ENCODE results near the gene BMPR1A.

DNA sequence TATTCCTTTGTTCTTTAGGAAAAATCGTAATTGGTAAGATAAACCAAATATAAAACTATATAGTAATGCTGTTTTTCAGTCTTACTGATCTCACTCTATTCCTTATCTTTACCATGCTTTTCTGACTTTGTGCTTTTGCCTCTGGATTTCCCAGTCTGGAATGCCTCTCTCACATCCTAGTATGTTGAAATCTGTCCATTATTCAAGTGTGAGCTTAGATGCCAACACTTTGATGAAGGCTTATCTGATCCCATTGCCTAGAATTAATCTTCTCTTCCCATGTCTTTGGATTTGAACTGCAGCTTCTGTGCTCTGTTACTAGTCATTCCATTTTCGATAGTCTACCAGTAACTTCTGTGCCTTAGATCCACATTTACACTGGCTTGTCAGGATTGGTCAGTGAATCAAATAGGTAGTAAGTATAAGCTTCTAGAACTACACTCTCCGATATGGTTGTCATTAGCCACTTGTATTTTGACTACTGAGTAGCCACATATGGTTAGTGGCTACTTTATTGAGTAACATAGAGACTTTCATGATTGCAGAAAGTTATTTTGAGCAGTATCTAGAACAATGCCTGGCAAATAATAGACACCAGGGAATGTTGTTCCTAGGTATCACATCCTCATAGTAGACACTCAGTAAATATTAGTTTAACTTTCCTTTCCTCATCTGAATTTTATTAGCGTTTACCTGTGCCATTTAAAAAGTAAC is 92.9 kb downstream of the BMPR1A start:
- TF ChIP-seq, protein P1, sequence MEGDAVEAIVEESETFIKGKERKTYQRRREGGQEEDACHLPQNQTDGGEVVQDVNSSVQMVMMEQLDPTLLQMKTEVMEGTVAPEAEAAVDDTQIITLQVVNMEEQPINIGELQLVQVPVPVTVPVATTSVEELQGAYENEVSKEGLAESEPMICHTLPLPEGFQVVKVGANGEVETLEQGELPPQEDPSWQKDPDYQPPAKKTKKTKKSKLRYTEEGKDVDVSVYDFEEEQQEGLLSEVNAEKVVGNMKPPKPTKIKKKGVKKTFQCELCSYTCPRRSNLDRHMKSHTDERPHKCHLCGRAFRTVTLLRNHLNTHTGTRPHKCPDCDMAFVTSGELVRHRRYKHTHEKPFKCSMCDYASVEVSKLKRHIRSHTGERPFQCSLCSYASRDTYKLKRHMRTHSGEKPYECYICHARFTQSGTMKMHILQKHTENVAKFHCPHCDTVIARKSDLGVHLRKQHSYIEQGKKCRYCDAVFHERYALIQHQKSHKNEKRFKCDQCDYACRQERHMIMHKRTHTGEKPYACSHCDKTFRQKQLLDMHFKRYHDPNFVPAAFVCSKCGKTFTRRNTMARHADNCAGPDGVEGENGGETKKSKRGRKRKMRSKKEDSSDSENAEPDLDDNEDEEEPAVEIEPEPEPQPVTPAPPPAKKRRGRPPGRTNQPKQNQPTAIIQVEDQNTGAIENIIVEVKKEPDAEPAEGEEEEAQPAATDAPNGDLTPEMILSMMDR (conservative IDR thresholded peaks at IDR 0.05; ENCODE audit: low read length), result no peak
- no peak for TF ChIP-seq EZH2phosphoT487 (IDR thresholded peaks at IDR 0.05; ENCODE audit: borderline replicate concordance)

All from Loucy (cell line).